ENCODE measurements around the gene OTUB1.

DNA sequence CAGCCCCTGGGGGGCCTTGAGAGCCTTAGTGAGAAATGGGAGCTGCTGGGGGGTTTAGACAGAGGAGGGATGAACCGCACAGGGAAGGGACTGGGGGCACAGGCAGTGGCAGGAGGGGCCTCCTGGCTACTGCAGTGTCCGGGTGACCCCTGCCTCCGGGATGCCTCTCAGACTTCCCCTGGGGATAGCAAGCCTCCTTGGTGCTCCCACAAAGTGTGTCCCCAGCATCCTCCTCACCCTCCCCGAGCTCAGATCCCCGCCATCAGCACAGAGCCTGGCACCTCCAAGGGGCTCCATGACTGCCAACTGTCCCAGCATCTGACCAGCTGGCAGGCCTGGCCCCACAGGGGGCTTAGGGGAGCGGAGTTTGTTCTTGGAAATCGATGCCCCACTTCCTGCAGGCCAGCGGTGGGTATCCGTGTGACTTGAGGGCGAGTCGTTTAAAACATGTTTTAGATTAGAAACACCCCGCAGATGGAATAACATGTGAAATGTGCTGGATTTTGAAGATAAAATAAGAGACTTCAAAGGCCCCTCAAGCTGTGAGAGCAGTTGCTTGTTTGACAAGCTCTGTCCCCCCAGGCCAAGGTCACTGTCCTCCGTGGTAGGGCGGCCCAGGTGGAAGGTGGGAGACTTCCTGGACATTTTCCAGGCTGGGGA is 36.0 kb downstream of the OTUB1 start:
- TF ChIP-seq SMC3 (IDR thresholded peaks at IDR 0.05; ENCODE audit: low read depth, low read length) (no peak), POLR2A (IDR thresholded peaks at IDR 0.05; ENCODE audit: low read depth, low read length) (no peak), MXI1 (IDR thresholded peaks at IDR 0.05; ENCODE audit: borderline replicate concordance, low read depth, low read length) (no peak), RAD21 (IDR thresholded peaks at IDR 0.05; ENCODE audit: low read length) (no peak), MAZ (IDR thresholded peaks at IDR 0.05; ENCODE audit: borderline replicate concordance, low read depth, low read length) (no peak), CHD1 (IDR thresholded peaks at IDR 0.05; ENCODE audit: low read depth, low read length) (no peak), RFX5 (IDR thresholded peaks at IDR 0.05; ENCODE audit: low read depth, low read length) (no peak), FOS (IDR thresholded peaks at IDR 0.05; ENCODE audit: low read depth, low read length) (no peak), CEBPB (IDR thresholded peaks at IDR 0.05; ENCODE audit: low read depth, low read length) (no peak)
- TF ChIP-seq, protein P1, sequence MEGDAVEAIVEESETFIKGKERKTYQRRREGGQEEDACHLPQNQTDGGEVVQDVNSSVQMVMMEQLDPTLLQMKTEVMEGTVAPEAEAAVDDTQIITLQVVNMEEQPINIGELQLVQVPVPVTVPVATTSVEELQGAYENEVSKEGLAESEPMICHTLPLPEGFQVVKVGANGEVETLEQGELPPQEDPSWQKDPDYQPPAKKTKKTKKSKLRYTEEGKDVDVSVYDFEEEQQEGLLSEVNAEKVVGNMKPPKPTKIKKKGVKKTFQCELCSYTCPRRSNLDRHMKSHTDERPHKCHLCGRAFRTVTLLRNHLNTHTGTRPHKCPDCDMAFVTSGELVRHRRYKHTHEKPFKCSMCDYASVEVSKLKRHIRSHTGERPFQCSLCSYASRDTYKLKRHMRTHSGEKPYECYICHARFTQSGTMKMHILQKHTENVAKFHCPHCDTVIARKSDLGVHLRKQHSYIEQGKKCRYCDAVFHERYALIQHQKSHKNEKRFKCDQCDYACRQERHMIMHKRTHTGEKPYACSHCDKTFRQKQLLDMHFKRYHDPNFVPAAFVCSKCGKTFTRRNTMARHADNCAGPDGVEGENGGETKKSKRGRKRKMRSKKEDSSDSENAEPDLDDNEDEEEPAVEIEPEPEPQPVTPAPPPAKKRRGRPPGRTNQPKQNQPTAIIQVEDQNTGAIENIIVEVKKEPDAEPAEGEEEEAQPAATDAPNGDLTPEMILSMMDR (conservative IDR thresholded peaks at IDR 0.05; ENCODE audit: low read depth, low read length) = no peak
- TF ChIP-seq, protein P2, sequence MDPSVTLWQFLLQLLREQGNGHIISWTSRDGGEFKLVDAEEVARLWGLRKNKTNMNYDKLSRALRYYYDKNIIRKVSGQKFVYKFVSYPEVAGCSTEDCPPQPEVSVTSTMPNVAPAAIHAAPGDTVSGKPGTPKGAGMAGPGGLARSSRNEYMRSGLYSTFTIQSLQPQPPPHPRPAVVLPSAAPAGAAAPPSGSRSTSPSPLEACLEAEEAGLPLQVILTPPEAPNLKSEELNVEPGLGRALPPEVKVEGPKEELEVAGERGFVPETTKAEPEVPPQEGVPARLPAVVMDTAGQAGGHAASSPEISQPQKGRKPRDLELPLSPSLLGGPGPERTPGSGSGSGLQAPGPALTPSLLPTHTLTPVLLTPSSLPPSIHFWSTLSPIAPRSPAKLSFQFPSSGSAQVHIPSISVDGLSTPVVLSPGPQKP (IDR thresholded peaks at IDR 0.05; ENCODE audit: borderline replicate concordance, low read depth, low read length) = no peak
